H1 (cell line): ENCODE data around the gene OR14I1. TPM values are rescaled to one million over a fixed set of nuclear protein-coding genes. Genes with fewer than 3 reads are reported as not detected.

ENCODE experiments used
- CHD1 ChIP-seq: IDR thresholded peaks from 2 replicates; pipeline ENCODE4 v1.6.1; 2012; ENCODE audit warnings: low read depth, low read length, improper control_type of control experiment
- POLR2A ChIP-seq, 2 experiments: IDR thresholded peaks; 1 replicate in 1 of 2; 2 replicates in 1 of 2; pipeline ENCODE4 v1.6.1; 2011; ENCODE audit warnings: low read depth in 2 of 2, low read length in 2 of 2, mild to moderate bottlenecking in 2 of 2; ENCODE audit errors: control extremely low read depth in 1 of 2
- polyA plus RNA-seq, 7 experiments: library from polyadenylated mRNA; depleted of rRNA in 3 of 7; stranded (reverse) in 5 of 7; unstranded in 2 of 7; fragments of >200 nt in 5 of 7; fragments of 200-250 nt in 2 of 7; gene quantifications; 1 replicate in 5 of 7; 2 replicates in 1 of 7; 4 replicates in 1 of 7; pipeline versions ENCODE4 v1.2.1 to v1.2.3, GENCODE V29; 2011 to 2013; ENCODE audit warnings: missing spikeins in 2 of 7, mixed read lengths in 2 of 7
- total RNA-seq: library from RNA; stranded (reverse); fragmentation: NEBNext Ultra II Directional; extraction: Animal tissue kit (Norgen Biotek cat#: 25700); gene quantifications from 2 replicates; pipeline ENCODE4 v1.2.1, GENCODE V29; 2021

OR14I1 gene
- total and polyA plus RNA-seq, 2 of the 8 experiments (the other 6 are each of a cell fraction or from before 2014, with no cell fraction given): not detected

GRCh38 chr1:248714248-248714647 lies 11.7 kb upstream of the OR14I1 start (continued):
- TF ChIP-seq POLR2A (IDR thresholded peaks at IDR 0.05; ENCODE audit: control extremely low read depth in 1 of 2, low read depth in 2 of 2, low read length in 2 of 2) (no peak), CHD1 (no peak)
